ENCODE results near the gene SERTM1.

DNA sequence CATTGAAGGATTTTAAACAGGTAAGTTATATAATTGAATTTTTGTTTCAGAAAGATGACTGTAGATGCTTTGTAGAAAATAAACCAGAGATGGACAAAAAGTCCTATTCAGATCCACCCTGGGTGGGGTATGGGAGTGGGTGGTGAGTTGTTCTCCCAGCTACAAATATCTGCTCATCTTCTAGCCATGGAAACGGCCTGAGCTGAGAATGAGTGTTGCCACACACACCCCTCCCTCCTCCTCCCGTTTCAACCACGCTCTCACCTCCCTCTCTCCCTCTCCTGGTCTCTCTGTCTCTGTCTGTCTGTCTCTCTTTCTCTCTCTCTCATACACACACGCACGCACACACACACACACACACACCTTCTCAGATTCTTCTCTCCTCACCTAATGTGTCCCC is 26.4 kb downstream of the SERTM1 start:
- TF ChIP-seq GATA3 (IDR thresholded peaks at IDR 0.05; ENCODE audit: low read depth, low read length), result no peak
- TF ChIP-seq GATA2 (IDR thresholded peaks at IDR 0.05; ENCODE audit: low read depth, low read length), result no peak
